Endothelial cell (in vitro differentiated cells): ENCODE results near the gene RSPRY1. TPM values are rescaled to one million over a fixed set of nuclear protein-coding genes. Genes with fewer than 3 reads are reported as not detected.

Experiments used
- DNase-seq: peaks from one replicate; pipeline ENCODE4 v3.0.0; 2021; ENCODE audit warnings: low spot score
- H3K27ac Mint-ChIP-seq: one replicate; pipeline ENCODE4 v1.8.0; 2021; ENCODE audit warnings: mixed read lengths, inconsistent platforms; ENCODE audit not compliant: unreplicated experiment
- H3K27me3 Mint-ChIP-seq: one replicate; pipeline ENCODE4 v1.8.0; 2021; ENCODE audit warnings: mild to moderate bottlenecking, moderate library complexity, mixed read lengths, inconsistent platforms; ENCODE audit not compliant: unreplicated experiment
- H3K36me3 Mint-ChIP-seq: one replicate; pipeline ENCODE4 v1.8.0; 2021; ENCODE audit warnings: mild to moderate bottlenecking, low read depth, mixed read lengths, inconsistent platforms; ENCODE audit not compliant: unreplicated experiment
- H3K4me1 Mint-ChIP-seq: one replicate; pipeline ENCODE4 v1.8.0; 2021; ENCODE audit warnings: mild to moderate bottlenecking, mixed read lengths, inconsistent platforms; ENCODE audit not compliant: unreplicated experiment
- H3K4me3 Mint-ChIP-seq: one replicate; pipeline ENCODE4 v1.8.0; 2021; ENCODE audit warnings: mild to moderate bottlenecking, mixed read lengths, inconsistent platforms; ENCODE audit not compliant: unreplicated experiment
- H3K9me3 Mint-ChIP-seq: one replicate; pipeline ENCODE4 v1.8.0; 2021; ENCODE audit warnings: mixed read lengths, inconsistent platforms; ENCODE audit not compliant: unreplicated experiment
- CTCF ChIP-seq: fragments of 200-600 bp; sonication (generic); IDR thresholded peaks from one replicate; pipeline ENCODE4 v1.5.0; 2021; ENCODE audit warnings: antibody characterized with exemption; ENCODE audit not compliant: unreplicated experiment
- total RNA-seq: library from RNA; stranded (reverse); fragmentation: NEBNext Ultra II Directional; extraction: Animal tissue kit (Norgen Biotek cat#: 25700); gene quantifications from one replicate; pipeline ENCODE4 v1.2.1, GENCODE V29; 2021; ENCODE audit not compliant: unreplicated experiment

RSPRY1 gene
- total RNA-seq, 1 donor from 2014 or later = 63.0 TPM

- Mint-ChIP-seq H3K27ac (peak overlapping the region; percentile 17), H3K4me1 (peaks cover 76% of the 10 kb centered on the region), H3K27me3 (peaks cover 2% of the 10 kb centered on the region), H3K36me3 (peaks cover 23% of the 10 kb centered on the region), H3K9me3 (no peaks in the 10 kb centered on the region), H3K4me3 (peak overlapping the region; percentile 71)
- TF ChIP-seq CTCF = no peak
- DNase-seq = no peak
Observed at GRCh38 chr16:57157533-57157932, 28.6 kb upstream of the RSPRY1 start.

- H3K36me3 Mint-ChIP-seq = peaks cover 14% of the 10 kb centered on the region
- TF ChIP-seq CTCF = no peak
- H3K27ac Mint-ChIP-seq = peak overlapping the region; percentile 91
- H3K4me3 Mint-ChIP-seq = no peak overlapping the region
- H3K4me1 Mint-ChIP-seq = peaks cover 58% of the 10 kb centered on the region
- DNase-seq = no peak
- no peaks in the 10 kb centered on the region for H3K27me3 Mint-ChIP-seq
- no peaks in the 10 kb centered on the region for H3K9me3 Mint-ChIP-seq
Observed at GRCh38 chr16:57159447-57159846, 26.7 kb upstream of the RSPRY1 start.

- no peak overlapping the region for H3K4me3 Mint-ChIP-seq
Observed at GRCh38 chr16:57163842-57164241, 22.3 kb upstream of the RSPRY1 start.

GRCh38 chr16:57165483-57165882 lies 20.6 kb upstream of the RSPRY1 start:
- H3K4me3 Mint-ChIP-seq = no peak overlapping the region
- TF ChIP-seq CTCF = no peak
- no peaks in the 10 kb centered on the region for H3K27me3 Mint-ChIP-seq
- H3K4me1 Mint-ChIP-seq = peaks cover 30% of the 10 kb centered on the region
- H3K27ac Mint-ChIP-seq = no peak overlapping the region
- DNase-seq = no peak
- H3K36me3 Mint-ChIP-seq = peaks cover 17% of the 10 kb centered on the region
- no peaks in the 10 kb centered on the region for H3K9me3 Mint-ChIP-seq

More at GRCh38 chr16:57163842-57164241, 22.3 kb upstream of the RSPRY1 start:
- TF ChIP-seq CTCF = no peak
- H3K36me3 Mint-ChIP-seq = peaks cover 17% of the 10 kb centered on the region
- no peak overlapping the region for H3K27ac Mint-ChIP-seq
- H3K27me3 Mint-ChIP-seq = no peaks in the 10 kb centered on the region
- H3K9me3 Mint-ChIP-seq = no peaks in the 10 kb centered on the region
- no peak for DNase-seq
- H3K4me1 Mint-ChIP-seq = peaks cover 37% of the 10 kb centered on the region

GRCh38 chr16:57165938-57166337 lies 20.2 kb upstream of the RSPRY1 start:
- no peaks in the 10 kb centered on the region for H3K27me3 Mint-ChIP-seq
- H3K4me1 Mint-ChIP-seq = peaks cover 25% of the 10 kb centered on the region
- H3K4me3 Mint-ChIP-seq = no peak overlapping the region
- peaks cover 19% of the 10 kb centered on the region for H3K36me3 Mint-ChIP-seq
- no peak overlapping the region for H3K27ac Mint-ChIP-seq
- no peaks in the 10 kb centered on the region for H3K9me3 Mint-ChIP-seq
- TF ChIP-seq CTCF = no peak
- DNase-seq = no peak
